GM21526 (cell line): Measurements from ENCODE around the gene BMP2K.
"Not testable (repeated sequence)": the region's sequence is repeated elsewhere in the genome, so short reads cannot be mapped to it uniquely, and the experiment has no call there.

Source experiments
- ATAC-seq: cut with Tn5 transposase; IDR thresholded peaks from one replicate; pipeline ENCODE4 v1.9.1; 2021; ENCODE audit warnings: moderate library complexity; ENCODE audit not compliant: unreplicated experiment, low FRiP score

The BMP2K gene

GRCh38 chr4:78787392-78788006, 11.3 kb downstream of the BMP2K start:
- ATAC-seq = no peak

- ATAC-seq = no peak
Observed at GRCh38 chr4:78788007-78788889, 12.1 kb downstream of the BMP2K start.

GRCh38 chr4:78795594-78796416, 19.7 kb downstream of the BMP2K start:
- ATAC-seq = not testable (repeated sequence)

GRCh38 chr4:78796526-78796925, 20.4 kb downstream of the BMP2K start:
- no peak for ATAC-seq

- ATAC-seq = no peak
Observed at GRCh38 chr4:78797777-78798284, 21.7 kb downstream of the BMP2K start.

- ATAC-seq = no peak
Observed at GRCh38 chr4:78799551-78800495, 23.7 kb downstream of the BMP2K start.

GRCh38 chr4:78800965-78801364, 24.8 kb downstream of the BMP2K start:
- ATAC-seq = no peak

GRCh38 chr4:78803983-78804382, 27.8 kb downstream of the BMP2K start:
- no peak for ATAC-seq

- ATAC-seq = no peak
Observed at GRCh38 chr4:78806943-78807460, 30.9 kb downstream of the BMP2K start.

GRCh38 chr4:78809295-78809694, 33.1 kb downstream of the BMP2K start:
- no peak for ATAC-seq

GRCh38 chr4:78809928-78810835, 34.0 kb downstream of the BMP2K start:
- ATAC-seq = no peak

GRCh38 chr4:78811034-78811433, 34.9 kb downstream of the BMP2K start:
- ATAC-seq = no peak

GRCh38 chr4:78818530-78819079, 42.5 kb downstream of the BMP2K start:
- no peak for ATAC-seq

- ATAC-seq = no peak
Observed at GRCh38 chr4:78824001-78824400, 47.9 kb downstream of the BMP2K start.

GRCh38 chr4:78827191-78827590, 51.0 kb downstream of the BMP2K start:
- no peak for ATAC-seq

- no peak for ATAC-seq
Observed at GRCh38 chr4:78829296-78829695, 53.1 kb downstream of the BMP2K start.

- not testable (repeated sequence) for ATAC-seq
Observed at GRCh38 chr4:78839676-78840075, 63.5 kb downstream of the BMP2K start.

GRCh38 chr4:78840286-78840685, 64.1 kb downstream of the BMP2K start:
- ATAC-seq = not testable (repeated sequence)
